DOHH2 (cell line): ENCODE measurements around the gene NUDT8.
"Not testable (repeated sequence)": the region's sequence is repeated elsewhere in the genome, so short reads cannot be mapped to it uniquely, and the experiment has no call there.

ENCODE experiments used
- H3F3A ChIP-seq: fragments of 200-600 bp; sonication (generic), shearing (Covaris generic); 2 replicates; pipeline ENCODE4 v1.6.0; 2016; ENCODE audit warnings: antibody characterized with exemption, mild to moderate bottlenecking; ENCODE audit not compliant: control insufficient read depth, insufficient read depth
- H3K27ac ChIP-seq: fragments of 200-600 bp; sonication (generic); 2 replicates; pipeline ENCODE4 v1.5.1; 2014; ENCODE audit warnings: low read depth, mild to moderate bottlenecking, low read length, moderate library complexity
- H3K27me3 ChIP-seq: fragments of 200-600 bp; sonication (generic); 2 replicates; pipeline ENCODE4 v1.6.1; 2014; ENCODE audit warnings: mild to moderate bottlenecking, low read length, mixed read lengths; ENCODE audit not compliant: control insufficient read depth
- H3K36me3 ChIP-seq: fragments of 200-600 bp; sonication (generic); 2 replicates; pipeline ENCODE4 v1.6.1; 2014; ENCODE audit warnings: mild to moderate bottlenecking, low read length, moderate library complexity, mixed read lengths; ENCODE audit not compliant: control insufficient read depth
- H3K4me1 ChIP-seq: fragments of 200-600 bp; sonication (generic); 2 replicates; pipeline ENCODE4 v1.6.1; 2014; ENCODE audit warnings: mild to moderate bottlenecking, low read length, mixed read lengths; ENCODE audit not compliant: control insufficient read depth
- H3K4me2 ChIP-seq: fragments of 200-600 bp; sonication (generic); 2 replicates; pipeline ENCODE4 v1.6.0; 2014; ENCODE audit warnings: mild to moderate bottlenecking, low read length, moderate library complexity
- H3K4me3 ChIP-seq: fragments of 200-600 bp; sonication (generic); 2 replicates; pipeline ENCODE4 v1.5.1; 2014; ENCODE audit warnings: mild to moderate bottlenecking, low read length, mixed read lengths
- H3K79me2 ChIP-seq: fragments of 200-600 bp; sonication (generic); 2 replicates; pipeline ENCODE4 v1.6.1; 2014; ENCODE audit warnings: mild to moderate bottlenecking, low read length, mixed read lengths; ENCODE audit not compliant: control insufficient read depth
- H3K9me2 ChIP-seq: fragments of 200-600 bp; sonication (generic); replicated peaks from 2 replicates; pipeline ENCODE4 v1.6.1; 2014; ENCODE audit warnings: mild to moderate bottlenecking, low read length, mixed read lengths; ENCODE audit not compliant: control insufficient read depth
- H3K9me3 ChIP-seq: fragments of 200-600 bp; sonication (generic); 2 replicates; pipeline ENCODE4 v1.6.1; 2014; ENCODE audit warnings: antibody characterized with exemption, low read length, mixed read lengths; ENCODE audit not compliant: control insufficient read depth, insufficient read depth
- H4K20me1 ChIP-seq: fragments of 200-600 bp; sonication (generic); 2 replicates; pipeline ENCODE4 v1.6.0; 2014; ENCODE audit warnings: low read depth, mild to moderate bottlenecking, antibody characterized with exemption, low read length, moderate library complexity; ENCODE audit not compliant: control insufficient read depth, insufficient read depth
- EZH2phosphoT487 ChIP-seq: fragments of 200-600 bp; sonication (generic); IDR thresholded peaks from 2 replicates; pipeline ENCODE4 v1.6.1; 2017; ENCODE audit warnings: borderline replicate concordance, mild to moderate bottlenecking, antibody characterized with exemption, low read length, moderate library complexity, mixed read lengths
- TF ChIP-seq, protein P1 (sequence below): fragments of 200-600 bp; sonication (generic); IDR thresholded peaks from one replicate; pipeline ENCODE4 v1.5.1; 2014; ENCODE audit warnings: antibody characterized with exemption, mild to moderate bottlenecking, low read depth, low read length; ENCODE audit not compliant: poor library complexity, severe bottlenecking

NUDT8 gene

DNA sequence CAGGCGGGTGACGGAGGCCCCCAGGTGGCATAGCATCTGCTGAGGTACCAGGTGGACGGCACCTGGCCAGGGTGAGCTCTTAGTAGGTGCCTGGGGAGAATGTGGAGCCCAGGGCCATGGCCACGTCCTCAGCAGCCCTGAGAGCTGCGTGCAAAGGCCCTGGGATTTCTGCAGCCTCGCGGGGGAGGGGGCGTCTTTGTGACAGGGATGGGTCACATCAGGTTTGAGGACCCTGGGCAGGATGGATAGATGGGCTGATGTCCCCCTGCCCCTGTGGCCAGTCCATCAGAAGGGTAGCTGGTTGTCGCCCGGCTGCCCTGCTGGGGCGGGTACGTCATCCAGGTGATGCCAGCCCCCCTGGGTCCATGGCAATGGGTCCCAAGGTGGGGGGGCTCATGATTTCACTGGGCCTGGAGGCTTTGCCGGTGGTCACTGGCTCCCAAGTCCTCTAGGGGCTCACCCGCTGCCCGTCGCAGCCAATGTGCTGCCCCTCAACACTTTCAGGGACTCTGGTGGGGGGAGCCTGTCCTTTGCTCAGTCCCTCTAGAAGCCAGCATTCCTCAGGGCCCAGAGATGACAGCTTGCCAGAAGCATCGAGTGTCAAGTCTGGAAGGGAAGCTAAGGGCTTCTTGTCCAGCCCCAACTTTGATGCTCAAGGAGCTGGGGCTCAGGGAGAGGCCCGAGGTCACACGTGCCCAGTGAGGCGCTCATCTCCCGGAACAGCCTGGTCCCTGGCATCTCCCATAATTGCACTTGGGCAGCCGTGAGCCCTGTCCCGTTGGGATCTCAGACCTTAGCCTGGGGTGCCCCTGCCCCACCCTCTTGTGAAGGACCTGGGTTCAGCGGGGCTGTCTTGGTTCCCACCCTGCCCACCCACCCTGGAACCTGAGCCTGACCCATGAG, 9.0 kb upstream of the NUDT8 start:
- Histone ChIP-seq H3F3A (0 out of 2 replicates have a peak, but pooled peaks cover 6% of the 10 kb centered on the region), H3K9me2 (no peaks in the 10 kb centered on the region), H3K4me1 (peaks cover 9% of the 10 kb centered on the region; the same call in 1 of the 2 replicates), H3K79me2 (no peaks in the 10 kb centered on the region), H3K9me3 (no peaks in the 10 kb centered on the region), H4K20me1 (no peaks in the 10 kb centered on the region), H3K36me3 (no peaks in the 10 kb centered on the region), H3K27ac (no peak overlapping the region), H3K4me2 (no peak overlapping the region), H3K4me3 (no peak overlapping the region), H3K27me3 (no peaks in the 10 kb centered on the region)
- no peak for TF ChIP-seq EZH2phosphoT487
- TF ChIP-seq, protein P1, sequence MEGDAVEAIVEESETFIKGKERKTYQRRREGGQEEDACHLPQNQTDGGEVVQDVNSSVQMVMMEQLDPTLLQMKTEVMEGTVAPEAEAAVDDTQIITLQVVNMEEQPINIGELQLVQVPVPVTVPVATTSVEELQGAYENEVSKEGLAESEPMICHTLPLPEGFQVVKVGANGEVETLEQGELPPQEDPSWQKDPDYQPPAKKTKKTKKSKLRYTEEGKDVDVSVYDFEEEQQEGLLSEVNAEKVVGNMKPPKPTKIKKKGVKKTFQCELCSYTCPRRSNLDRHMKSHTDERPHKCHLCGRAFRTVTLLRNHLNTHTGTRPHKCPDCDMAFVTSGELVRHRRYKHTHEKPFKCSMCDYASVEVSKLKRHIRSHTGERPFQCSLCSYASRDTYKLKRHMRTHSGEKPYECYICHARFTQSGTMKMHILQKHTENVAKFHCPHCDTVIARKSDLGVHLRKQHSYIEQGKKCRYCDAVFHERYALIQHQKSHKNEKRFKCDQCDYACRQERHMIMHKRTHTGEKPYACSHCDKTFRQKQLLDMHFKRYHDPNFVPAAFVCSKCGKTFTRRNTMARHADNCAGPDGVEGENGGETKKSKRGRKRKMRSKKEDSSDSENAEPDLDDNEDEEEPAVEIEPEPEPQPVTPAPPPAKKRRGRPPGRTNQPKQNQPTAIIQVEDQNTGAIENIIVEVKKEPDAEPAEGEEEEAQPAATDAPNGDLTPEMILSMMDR = no peak

- not testable (repeated sequence) for H3K27ac ChIP-seq, H3K4me3 ChIP-seq, H4K20me1 ChIP-seq, H3K4me1 ChIP-seq, H3K9me2 ChIP-seq, H3K79me2 ChIP-seq, H3K9me3 ChIP-seq, H3K27me3 ChIP-seq, H3F3A ChIP-seq, H3K36me3 ChIP-seq, H3K4me2 ChIP-seq
These were observed 7.7 kb upstream of the NUDT8 start for GRCh38 chr11:67637441-67637840.

- Histone ChIP-seq H3K9me2 (no peaks in the 10 kb centered on the region), H3K79me2 (no peaks in the 10 kb centered on the region), H3K4me3 (no peak overlapping the region), H3K4me2 (no peak overlapping the region), H3K27me3 (no peaks in the 10 kb centered on the region), H4K20me1 (no peaks in the 10 kb centered on the region), H3K9me3 (no peaks in the 10 kb centered on the region), H3K36me3 (no peaks in the 10 kb centered on the region), H3K4me1 (peaks cover 9% of the 10 kb centered on the region; the same call in 1 of the 2 replicates), H3K27ac (no peak overlapping the region), H3F3A (0 out of 2 replicates have a peak, but pooled peaks cover 6% of the 10 kb centered on the region)
- TF ChIP-seq, protein P1 = no peak
- no peak for TF ChIP-seq EZH2phosphoT487
These were observed 7.2 kb upstream of the NUDT8 start for GRCh38 chr11:67636962-67637361.

DNA sequence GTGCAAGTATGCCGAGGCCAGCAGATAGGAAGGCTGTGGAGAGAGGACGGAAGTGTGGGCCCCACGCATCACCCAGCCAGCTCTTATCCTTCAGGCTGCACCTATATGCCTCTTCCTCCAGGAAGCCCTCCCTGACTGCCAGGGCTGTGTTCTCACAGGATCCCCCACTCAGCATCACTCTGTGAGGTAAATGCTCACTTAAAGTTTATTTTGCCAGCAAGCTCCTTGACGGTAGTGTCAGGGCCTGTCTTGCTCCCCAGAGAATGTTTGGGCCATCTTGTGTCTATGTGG, 5.4 kb upstream of the NUDT8 start:
- no peaks in the 10 kb centered on the region for H3K9me3 ChIP-seq
- H3K79me2 ChIP-seq = no peaks in the 10 kb centered on the region
- no peak overlapping the region for H3K27ac ChIP-seq
- H3K27me3 ChIP-seq = no peaks in the 10 kb centered on the region
- H3K36me3 ChIP-seq = no peaks in the 10 kb centered on the region
- no peak overlapping the region for H3K4me3 ChIP-seq
- no peaks in the 10 kb centered on the region for H4K20me1 ChIP-seq
- TF ChIP-seq, protein P1 = no peak
- no peak for TF ChIP-seq EZH2phosphoT487
- H3K4me1 ChIP-seq = peaks cover 16% of the 10 kb centered on the region
- no peaks in the 10 kb centered on the region for H3K9me2 ChIP-seq
- H3K4me2 ChIP-seq = no peak overlapping the region
- H3F3A ChIP-seq = 0 out of 2 replicates have a peak, but pooled peaks cover 6% of the 10 kb centered on the region
